Tibial nerve (tissue), 4 donors: ENCODE results near the gene HOXC10. TPM values are rescaled to one million over a fixed set of nuclear protein-coding genes. Genes with fewer than 3 reads are reported as not detected.

Source experiments
- DNase-seq, 2 donors: peaks; one replicate each; pipeline ENCODE4 v3.0.0-alpha.2; 2019; ENCODE audit warnings: low spot score in 2 of 2
- H3K27ac ChIP-seq, 4 donors: fragments of 200-600 bp; sonication (generic) in 3 of 4; one replicate each; pipeline ENCODE4 v1.5.1; 2017 to 2019; ENCODE audit warnings: mild to moderate bottlenecking in 1 of 4
- H3K27me3 ChIP-seq, 2 donors: fragments of 200-600 bp; sonication (generic) in 1 of 2; one replicate each; pipeline versions ENCODE4 v1.5.1 to v1.6.0; 2017 to 2019
- H3K36me3 ChIP-seq, 3 donors: fragments of 200-600 bp; sonication (generic); one replicate each; pipeline ENCODE4 v1.5.1; 2018 to 2019
- H3K4me1 ChIP-seq, 4 donors: fragments of 200-600 bp; sonication (generic) in 3 of 4; one replicate each; pipeline ENCODE4 v1.5.1; 2017 to 2019
- H3K4me3 ChIP-seq, 4 donors: fragments of 200-600 bp; sonication (generic) in 3 of 4; one replicate each; pipeline ENCODE4 v1.5.1; 2017 to 2019; ENCODE audit warnings: mild to moderate bottlenecking in 1 of 4, moderate library complexity in 1 of 4
- H3K9me3 ChIP-seq, 4 donors: fragments of 200-600 bp; sonication (generic) in 3 of 4; one replicate each; pipeline ENCODE4 v1.5.1; 2017 to 2019
- EP300 ChIP-seq, 2 donors: sonication (generic); formaldehyde crosslinking; IDR thresholded peaks; one replicate each; pipeline ENCODE4 v1.6.1; 2017; ENCODE audit warnings: antibody characterized with exemption in 2 of 2, mild to moderate bottlenecking in 1 of 2
- POLR2A ChIP-seq, 2 donors: fragments of 450-650 bp; IDR thresholded peaks; one replicate each; pipeline ENCODE4 v1.6.1; 2017; ENCODE audit warnings: antibody characterized with exemption in 2 of 2, mild to moderate bottlenecking in 2 of 2, moderate library complexity in 2 of 2
- whole genome bisulfite sequencing, 2 donors: methylation state at CpG; one replicate each; pipeline ENCODE4 v1.1.5; 2018; 5-methylcytosine and 5-hydroxymethylcytosine counted together
- total RNA-seq, 4 donors: library from RNA; depleted of rRNA; stranded (reverse); fragments of >200 nt; gene quantifications; one replicate each; pipeline ENCODE4 v1.1.0, GENCODE V29; 2016
- TF ChIP-seq, protein P1 (sequence below), 5 experiments: fragments of 200-600 bp in 3 of 5; fragments of 450-650 bp in 2 of 5; sonication (generic) in 3 of 5; IDR thresholded peaks; one replicate each; pipeline ENCODE4 v1.5.1; 2016 to 2019; ENCODE audit warnings: antibody characterized with exemption in 5 of 5, mild to moderate bottlenecking in 3 of 5, moderate library complexity in 2 of 5

HOXC10 gene
- total RNA-seq, 4 donors from 2014 or later: 1.7 to 6.1 (median 2.5) TPM

DNA sequence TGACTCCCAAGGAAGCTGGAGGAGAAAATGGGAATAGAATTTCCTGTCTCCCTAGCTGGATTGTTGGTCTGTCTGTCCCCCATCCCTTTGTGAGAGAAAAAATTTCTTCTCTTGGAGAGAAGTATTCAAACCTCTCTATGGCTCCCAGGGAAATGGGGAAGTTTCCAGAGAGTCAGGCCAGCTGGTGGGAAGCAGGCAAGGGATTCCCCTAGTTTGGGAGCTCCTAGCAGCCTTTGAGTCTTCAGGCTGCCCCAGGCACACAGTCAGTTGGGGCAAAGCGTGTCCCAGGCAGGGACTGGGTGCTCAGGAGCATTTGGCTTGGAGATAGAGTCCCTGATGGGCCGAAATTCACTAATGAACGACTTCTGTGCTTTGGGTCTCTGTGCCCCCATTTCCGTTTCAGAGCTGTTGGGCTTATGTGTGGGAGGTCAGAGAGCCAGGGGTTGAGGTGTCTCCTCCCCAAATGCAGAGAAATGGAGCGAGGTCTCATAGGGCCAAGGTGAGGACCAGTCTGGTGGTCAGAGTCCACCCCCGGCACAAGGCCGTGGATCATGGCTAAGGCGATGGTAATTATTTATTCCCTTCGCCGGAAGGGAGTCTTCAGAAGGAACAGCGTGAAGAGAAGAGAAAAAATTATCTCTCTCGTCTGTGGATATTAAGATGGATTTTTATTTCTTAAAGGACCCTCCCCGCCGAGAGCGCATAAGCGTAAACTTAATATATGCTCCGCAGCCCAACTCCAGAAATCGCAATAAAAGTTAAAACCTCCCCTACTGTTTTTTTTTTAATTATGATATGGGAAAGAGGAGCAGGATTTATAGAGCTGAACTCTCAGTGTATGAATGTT is 8.4 kb downstream of the HOXC10 start:
- Histone ChIP-seq H3K27ac (peak overlapping the region in 3 of 4 donors; percentile 86 to 99 (median 99)), H3K27me3 (peaks cover 0 to 94% of the 10 kb centered on the region in 2 donors), H3K4me1 (peaks cover 0 to 63% (median 18%) of the 10 kb centered on the region in 4 donors), H3K4me3 (peak overlapping the region in 2 of 4 donors; percentile 57 to 59), H3K36me3 (no peaks in the 10 kb centered on the region), H3K9me3 (no peaks in the 10 kb centered on the region)
- DNase-seq: no peak
- WGBS, 2 donors: 68 to 80% methylated on average over 18 of the region's 18 CpGs
- no peak for TF ChIP-seq EP300 (IDR thresholded peaks at IDR 0.05)
- TF ChIP-seq, protein P1, sequence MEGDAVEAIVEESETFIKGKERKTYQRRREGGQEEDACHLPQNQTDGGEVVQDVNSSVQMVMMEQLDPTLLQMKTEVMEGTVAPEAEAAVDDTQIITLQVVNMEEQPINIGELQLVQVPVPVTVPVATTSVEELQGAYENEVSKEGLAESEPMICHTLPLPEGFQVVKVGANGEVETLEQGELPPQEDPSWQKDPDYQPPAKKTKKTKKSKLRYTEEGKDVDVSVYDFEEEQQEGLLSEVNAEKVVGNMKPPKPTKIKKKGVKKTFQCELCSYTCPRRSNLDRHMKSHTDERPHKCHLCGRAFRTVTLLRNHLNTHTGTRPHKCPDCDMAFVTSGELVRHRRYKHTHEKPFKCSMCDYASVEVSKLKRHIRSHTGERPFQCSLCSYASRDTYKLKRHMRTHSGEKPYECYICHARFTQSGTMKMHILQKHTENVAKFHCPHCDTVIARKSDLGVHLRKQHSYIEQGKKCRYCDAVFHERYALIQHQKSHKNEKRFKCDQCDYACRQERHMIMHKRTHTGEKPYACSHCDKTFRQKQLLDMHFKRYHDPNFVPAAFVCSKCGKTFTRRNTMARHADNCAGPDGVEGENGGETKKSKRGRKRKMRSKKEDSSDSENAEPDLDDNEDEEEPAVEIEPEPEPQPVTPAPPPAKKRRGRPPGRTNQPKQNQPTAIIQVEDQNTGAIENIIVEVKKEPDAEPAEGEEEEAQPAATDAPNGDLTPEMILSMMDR (IDR thresholded peaks at IDR 0.05): no peak
- no peak for TF ChIP-seq POLR2A (IDR thresholded peaks at IDR 0.05)

GRCh38 chr12:53994009-53994263 is 9.0 kb downstream of the HOXC10 start:
- peak overlapping the region; percentile 80 to 99 (median 92) for H3K27ac ChIP-seq
- WGBS, 2 donors: 37 to 55% methylated on average over 14 to 19 of the region's 19 CpGs
- peaks cover 0 to 93% of the 10 kb centered on the region in 2 donors for H3K27me3 ChIP-seq

GRCh38 chr12:53994264-53995001 is 9.5 kb downstream of the HOXC10 start:
- H3K4me1 ChIP-seq: peaks cover 0 to 63% (median 16%) of the 10 kb centered on the region in 4 donors
- WGBS, 2 donors: 5 to 9% methylated on average over 45 to 60 of the region's 60 CpGs
- peaks cover 0 to 94% of the 10 kb centered on the region in 2 donors for H3K27me3 ChIP-seq
- H3K9me3 ChIP-seq: no peaks in the 10 kb centered on the region
- TF ChIP-seq POLR2A (IDR thresholded peaks at IDR 0.05) (peak in 1 of 2 donors; percentile 9), EP300 (IDR thresholded peaks at IDR 0.05) (peak in 1 of 2 donors; percentile 18)
- TF ChIP-seq, protein P1 (IDR thresholded peaks at IDR 0.05): no peak
- no peaks in the 10 kb centered on the region for H3K36me3 ChIP-seq
- peak overlapping the region; percentile 38 to 59 (median 55) for H3K4me3 ChIP-seq
- peak overlapping the region; percentile 80 to 99 (median 92) for H3K27ac ChIP-seq
- DNase-seq: no peak

More at GRCh38 chr12:53994009-53994263, 9.0 kb downstream of the HOXC10 start:
- H3K9me3 ChIP-seq: no peaks in the 10 kb centered on the region
- DNase-seq: no peak
- TF ChIP-seq EP300 (IDR thresholded peaks at IDR 0.05): no peak
- no peak for TF ChIP-seq POLR2A (IDR thresholded peaks at IDR 0.05)
- TF ChIP-seq, protein P1 (IDR thresholded peaks at IDR 0.05): no peak
- H3K36me3 ChIP-seq: no peaks in the 10 kb centered on the region
- peaks cover 0 to 63% (median 17%) of the 10 kb centered on the region in 4 donors for H3K4me1 ChIP-seq
- H3K4me3 ChIP-seq: peak overlapping the region; percentile 38 to 59 (median 55)

- H3K27me3 ChIP-seq: peaks cover 0 to 94% of the 10 kb centered on the region in 2 donors
- no peak for TF ChIP-seq EP300 (IDR thresholded peaks at IDR 0.05)
- TF ChIP-seq, protein P1 (IDR thresholded peaks at IDR 0.05): no peak
- TF ChIP-seq POLR2A (IDR thresholded peaks at IDR 0.05): no peak
- peak overlapping the region; percentile 80 to 99 (median 92) for H3K27ac ChIP-seq
- no peaks in the 10 kb centered on the region for H3K36me3 ChIP-seq
- WGBS, 2 donors: 7% methylated on average over 17 of the region's 17 CpGs
- H3K4me3 ChIP-seq: peak overlapping the region; percentile 38 to 59 (median 55)
- no peaks in the 10 kb centered on the region for H3K9me3 ChIP-seq
- no peak for DNase-seq
- H3K4me1 ChIP-seq: peaks cover 0 to 63% (median 16%) of the 10 kb centered on the region in 4 donors
Measured at GRCh38 chr12:53995002-53995377, 10.0 kb downstream of the HOXC10 start.
